HG02610 (cell line): ENCODE measurements around the gene EHBP1L1.

Experiments
- ATAC-seq: cut with Tn5 transposase; IDR thresholded peaks from one replicate; pipeline ENCODE4 v1.9.1; 2021; ENCODE audit warnings: mild to moderate bottlenecking, moderate library complexity; ENCODE audit not compliant: unreplicated experiment

The EHBP1L1 gene

GRCh38 chr11:65613091-65613928 is 37.5 kb downstream of the EHBP1L1 start:
- ATAC-seq = no peak

GRCh38 chr11:65615229-65615949 is 39.5 kb downstream of the EHBP1L1 start, which contains the start of gene PCNX3:
Gene PCNX3 (plus strand): TSS chr11:65615776. CDS start chr11:65616312, 536 bp downstream.
- ATAC-seq = peak; percentile 76

- peak; percentile 0 for ATAC-seq
These were observed 40.2 kb downstream of the EHBP1L1 start for GRCh38 chr11:65615950-65616574.

- ATAC-seq = no peak
These were observed 40.7 kb downstream of the EHBP1L1 start for GRCh38 chr11:65616575-65617001.

GRCh38 chr11:65617136-65617850 is 41.4 kb downstream of the EHBP1L1 start:
- no peak for ATAC-seq

- no peak for ATAC-seq
These were observed 42.3 kb downstream of the EHBP1L1 start for GRCh38 chr11:65617990-65618751.

GRCh38 chr11:65618763-65619162 is 42.9 kb downstream of the EHBP1L1 start:
- ATAC-seq = no peak

GRCh38 chr11:65619281-65619928 is 43.6 kb downstream of the EHBP1L1 start:
- ATAC-seq = no peak

- ATAC-seq = no peak
These were observed 44.8 kb downstream of the EHBP1L1 start for GRCh38 chr11:65620666-65621065.

- ATAC-seq = no peak
These were observed 45.6 kb downstream of the EHBP1L1 start for GRCh38 chr11:65621460-65621859.

- ATAC-seq = no peak
These were observed 46.2 kb downstream of the EHBP1L1 start for GRCh38 chr11:65622011-65622410.

- no peak for ATAC-seq
These were observed 47.3 kb downstream of the EHBP1L1 start for GRCh38 chr11:65623177-65623576.

- ATAC-seq = no peak
These were observed 48.2 kb downstream of the EHBP1L1 start for GRCh38 chr11:65623852-65624616.

- no peak for ATAC-seq
These were observed 49.2 kb downstream of the EHBP1L1 start for GRCh38 chr11:65624931-65625627.

GRCh38 chr11:65625628-65626342 is 49.9 kb downstream of the EHBP1L1 start:
- ATAC-seq = no peak

GRCh38 chr11:65627202-65627601 is 51.3 kb downstream of the EHBP1L1 start:
- no peak for ATAC-seq

- no peak for ATAC-seq
These were observed 53.7 kb downstream of the EHBP1L1 start for GRCh38 chr11:65629579-65629978.

- ATAC-seq = no peak
These were observed 54.4 kb downstream of the EHBP1L1 start for GRCh38 chr11:65630215-65630614.
